NCI-H1694 treated with DMSO at 0.1 percent for 48 hours (cell line): Measurements from ENCODE around the gene ATP6V0A1.
A peak's percentile ranks its signal among the peaks of the same experiment; 100 is the strongest.
"Not testable (repeated sequence)": the region's sequence is repeated elsewhere in the genome, so short reads cannot be mapped to it uniquely, and the experiment has no call there.

Source experiments
- DNase-seq: peaks from one replicate; lab custom pipeline; 2025; lab: John Stamatoyannopoulos, UW

The ATP6V0A1 gene

DNA sequence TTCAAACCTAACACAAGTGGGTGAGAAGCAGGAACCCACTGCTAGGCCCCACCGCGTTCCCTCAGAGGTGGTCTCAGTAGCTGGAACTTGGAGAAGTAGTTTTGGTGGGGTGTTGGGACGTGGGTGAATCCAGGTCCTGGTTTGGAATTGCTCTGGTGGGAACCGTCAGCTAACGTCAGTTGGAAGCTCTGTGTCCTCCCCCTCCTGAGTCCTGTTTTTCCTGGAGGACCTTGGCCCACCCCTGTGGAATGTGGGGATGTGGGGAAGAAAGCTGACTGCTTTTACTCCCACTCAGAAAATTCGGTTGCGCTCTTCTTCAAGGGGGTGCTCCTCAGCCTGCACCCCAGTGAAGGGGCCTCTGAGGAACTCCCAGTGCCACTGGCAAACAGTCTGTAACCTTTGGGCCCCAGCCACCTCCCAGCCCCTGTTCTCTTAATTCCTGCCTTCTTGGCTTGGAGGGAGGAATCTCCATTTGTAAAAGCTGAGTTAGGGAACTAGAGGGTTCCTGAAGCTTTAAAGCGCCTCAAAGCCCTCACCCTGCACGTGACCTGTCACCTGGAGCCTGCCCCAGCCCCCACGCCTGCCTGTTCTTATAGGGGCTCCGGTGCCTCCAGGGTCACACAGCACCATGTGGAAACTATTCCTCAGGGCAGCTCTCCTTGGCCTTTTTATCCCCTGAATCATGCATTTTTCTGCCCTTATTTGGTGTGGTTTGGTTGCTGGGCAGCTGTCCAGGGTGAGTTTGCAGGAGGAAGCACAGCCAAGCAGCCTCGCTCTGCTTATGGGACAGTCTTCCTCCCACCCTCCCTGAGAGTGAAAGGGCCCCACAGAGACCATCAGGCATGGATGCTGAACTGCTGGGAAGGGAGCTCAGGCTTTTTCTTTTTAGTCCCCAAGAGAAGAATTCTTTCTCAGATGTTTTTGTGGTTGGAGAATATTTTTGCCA is 61.1 kb downstream of the ATP6V0A1 start:
- DNase-seq: no peak

DNA sequence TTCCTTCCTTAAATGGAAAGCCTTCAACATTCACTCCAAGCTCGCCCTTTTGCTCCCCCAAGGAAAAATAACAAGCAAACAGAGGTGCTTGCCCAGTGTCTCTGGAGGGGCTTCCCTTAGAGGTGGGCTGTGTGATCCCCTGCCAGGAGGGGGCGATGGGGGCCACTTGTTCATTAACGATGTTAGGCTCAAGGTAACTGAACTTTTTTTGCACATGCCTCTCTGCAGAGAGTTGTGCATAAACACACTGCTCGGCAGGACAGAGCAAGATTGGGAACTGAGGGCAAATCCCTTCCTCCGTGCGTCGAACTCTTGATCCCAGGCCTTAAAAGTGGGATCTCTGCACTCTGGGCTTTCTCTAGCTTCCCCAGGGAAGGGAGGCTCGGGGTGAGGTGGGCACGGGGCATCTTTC is 61.9 kb downstream of the ATP6V0A1 start:
- no peak for DNase-seq

DNA sequence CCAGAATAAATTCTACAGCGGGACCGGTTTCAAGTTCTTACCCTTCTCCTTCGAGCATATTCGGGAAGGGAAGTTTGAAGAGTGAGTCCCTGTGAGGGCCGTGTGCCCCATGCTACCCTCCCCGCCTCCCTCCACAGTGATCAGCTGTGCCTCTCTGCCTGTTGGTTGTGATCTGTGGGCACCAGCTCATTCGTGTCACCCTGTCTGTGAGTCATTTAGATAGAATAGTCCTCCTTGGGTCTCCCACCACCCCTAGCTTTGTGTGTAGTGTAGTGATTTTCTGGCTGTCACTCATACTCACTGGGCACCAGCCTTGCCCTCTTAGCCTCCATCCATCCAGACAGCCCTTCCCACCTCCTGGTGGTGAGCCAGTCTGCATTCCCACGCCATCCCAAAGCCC is 62.4 kb downstream of the ATP6V0A1 start:
- no peak for DNase-seq

DNA sequence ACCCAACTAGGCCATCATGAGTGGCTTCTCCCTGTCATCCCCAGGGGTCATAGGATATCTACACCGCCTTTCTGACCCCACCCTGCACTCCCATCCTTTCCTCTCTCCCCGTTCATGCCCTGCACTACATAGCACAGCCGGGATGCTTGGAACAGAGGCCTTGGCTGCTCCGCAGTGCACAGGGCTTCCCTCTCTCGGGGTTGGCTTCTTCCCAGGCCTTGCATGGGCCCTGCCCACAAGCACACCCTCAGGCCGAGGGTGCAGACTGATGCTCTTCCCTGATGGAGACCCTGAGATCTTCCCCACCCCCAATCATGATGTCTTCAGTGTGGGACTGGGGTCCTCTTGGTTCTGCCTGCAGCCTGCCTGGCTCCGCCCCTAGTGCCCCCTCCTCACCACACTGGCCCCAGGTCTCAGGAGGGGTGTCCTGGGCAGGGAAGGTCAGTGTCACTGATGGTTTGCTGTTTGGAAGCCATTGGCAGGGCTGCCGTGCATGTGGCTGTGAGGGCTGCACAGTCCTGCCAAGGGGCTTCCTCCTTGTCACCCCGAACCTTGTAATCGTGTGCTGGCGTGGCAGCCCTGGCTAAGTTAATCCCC is 63.1 kb downstream of the ATP6V0A1 start:
- DNase-seq: no peak

DNA sequence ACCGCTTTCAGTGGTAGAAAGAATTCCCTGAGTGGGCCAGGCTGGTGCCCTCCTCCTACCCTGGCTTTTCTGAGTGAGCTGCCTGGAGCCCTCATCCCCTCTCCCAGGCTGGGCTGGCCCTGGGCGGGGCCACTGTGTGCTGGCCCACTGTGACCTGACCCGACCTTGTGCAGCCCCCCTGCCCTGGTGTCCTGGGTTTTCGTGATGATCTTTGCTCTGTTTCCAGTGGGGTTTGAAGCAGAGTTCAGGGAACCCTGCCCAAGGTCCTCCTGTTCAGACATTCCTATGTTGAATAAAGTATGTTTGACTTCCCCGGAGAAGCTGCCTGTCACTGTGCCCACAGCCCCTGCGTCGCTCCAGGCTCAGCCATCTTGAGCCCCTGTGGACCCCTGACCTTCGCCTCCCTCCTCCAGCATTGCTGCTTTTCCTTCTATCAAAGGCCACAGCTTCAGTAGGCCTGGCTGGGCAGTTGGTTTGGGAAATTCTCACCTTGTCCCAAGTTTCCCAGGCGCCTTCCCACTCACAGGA is 63.6 kb downstream of the ATP6V0A1 start:
- DNase-seq: no peak

DNA sequence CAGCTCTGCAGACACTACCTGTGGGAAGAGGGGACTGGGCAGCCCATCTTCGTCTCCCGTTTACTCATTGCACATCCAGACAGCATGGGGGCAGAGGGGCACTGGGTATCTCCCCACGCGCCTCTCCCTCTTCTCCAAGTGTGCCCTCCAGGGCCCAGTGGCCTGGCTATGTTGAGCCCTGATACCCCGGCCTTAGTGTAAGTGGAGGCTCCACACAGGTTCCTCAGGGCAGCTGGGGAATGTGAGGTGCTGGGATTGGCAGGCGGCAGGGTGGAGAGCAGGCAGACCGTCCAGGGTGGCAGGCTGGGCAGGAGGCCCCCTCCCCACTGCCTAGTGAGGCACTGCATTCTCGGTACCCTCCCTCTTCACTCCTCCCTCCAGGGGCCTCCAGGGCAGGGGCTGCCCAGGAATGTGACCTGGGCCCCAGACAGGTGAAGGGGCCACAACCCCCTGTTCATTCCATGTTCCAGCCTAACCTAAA is 64.2 kb downstream of the ATP6V0A1 start:
- no peak for DNase-seq

DNA sequence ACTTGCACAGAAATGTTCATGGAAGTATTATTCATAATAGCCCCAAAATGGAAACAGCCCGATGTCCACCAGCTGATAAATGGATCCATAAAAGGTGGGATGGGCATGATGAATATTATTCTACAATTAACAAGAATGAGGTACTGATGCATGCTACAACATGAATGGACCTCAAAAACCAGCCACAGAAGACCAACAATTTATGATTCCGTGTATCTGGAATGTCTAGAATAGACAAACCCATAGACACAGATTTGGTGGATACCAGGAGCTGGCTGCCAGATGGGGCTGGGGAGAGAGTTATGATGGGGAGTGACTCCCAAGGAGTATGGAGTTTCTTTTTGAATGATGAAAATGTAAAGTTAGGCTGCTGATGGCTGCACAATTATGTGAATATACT is 66.5 kb downstream of the ATP6V0A1 start:
- no peak for DNase-seq

DNA sequence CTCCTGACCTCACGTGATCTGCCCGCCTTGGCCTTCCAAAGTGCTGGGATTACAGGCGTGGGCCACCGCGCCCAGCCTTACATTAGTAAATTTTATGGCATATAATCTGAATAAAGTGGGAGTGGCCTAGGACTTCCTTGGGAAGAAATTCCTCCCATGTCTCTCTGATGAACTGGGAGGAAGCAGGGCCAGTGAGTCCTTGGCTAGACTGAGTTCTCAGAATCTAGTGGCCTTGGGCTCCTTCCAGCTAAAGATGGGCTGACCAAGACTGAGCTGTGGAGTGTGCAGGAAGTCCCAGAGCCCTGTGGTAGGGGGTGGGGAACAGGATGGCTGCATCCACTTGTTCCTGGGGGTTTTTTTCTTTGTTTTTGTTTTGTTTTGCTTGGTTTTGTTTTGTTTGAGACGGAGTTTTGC is 67.4 kb downstream of the ATP6V0A1 start:
- no peak for DNase-seq

DNA sequence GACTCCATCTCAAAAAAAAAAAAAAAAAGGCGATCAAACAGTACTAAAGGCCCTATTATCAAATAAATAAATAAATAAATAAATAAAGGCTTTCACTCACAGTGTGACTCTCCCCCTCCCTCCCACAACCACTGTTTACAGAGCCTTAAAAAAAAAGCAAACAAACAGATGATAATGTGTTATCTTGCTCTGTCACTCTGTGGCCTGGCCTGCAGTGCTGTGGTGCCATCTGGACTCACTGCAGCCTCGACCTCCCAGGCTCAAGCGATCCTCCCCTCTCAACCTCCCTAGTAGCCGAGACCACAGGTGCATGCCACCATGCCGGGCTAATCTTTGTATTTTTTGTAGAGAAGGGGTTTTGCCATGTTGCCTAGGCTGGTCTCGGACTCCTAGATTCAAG is 69.3 kb downstream of the ATP6V0A1 start:
- no peak for DNase-seq

DNA sequence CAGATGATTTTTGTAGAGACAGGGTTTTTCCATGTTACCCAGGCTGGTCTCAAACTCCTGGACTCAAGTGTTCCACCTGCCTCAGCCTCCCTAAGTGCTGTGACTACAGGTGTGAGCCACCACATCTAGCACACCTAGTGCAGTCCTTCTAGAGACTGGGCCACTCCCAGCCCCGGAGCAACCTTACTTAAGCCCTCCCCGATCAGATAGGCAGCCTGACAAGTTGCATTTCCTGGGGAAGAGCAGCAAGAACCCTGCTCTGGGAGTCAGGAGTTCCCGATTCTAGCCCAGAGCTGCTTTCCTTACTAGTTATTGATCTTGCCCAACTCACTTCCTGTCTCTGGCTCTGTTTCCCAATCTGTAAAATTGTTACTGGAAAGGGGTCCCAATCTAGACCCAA is 70.4 kb downstream of the ATP6V0A1 start:
- no peak for DNase-seq

DNA sequence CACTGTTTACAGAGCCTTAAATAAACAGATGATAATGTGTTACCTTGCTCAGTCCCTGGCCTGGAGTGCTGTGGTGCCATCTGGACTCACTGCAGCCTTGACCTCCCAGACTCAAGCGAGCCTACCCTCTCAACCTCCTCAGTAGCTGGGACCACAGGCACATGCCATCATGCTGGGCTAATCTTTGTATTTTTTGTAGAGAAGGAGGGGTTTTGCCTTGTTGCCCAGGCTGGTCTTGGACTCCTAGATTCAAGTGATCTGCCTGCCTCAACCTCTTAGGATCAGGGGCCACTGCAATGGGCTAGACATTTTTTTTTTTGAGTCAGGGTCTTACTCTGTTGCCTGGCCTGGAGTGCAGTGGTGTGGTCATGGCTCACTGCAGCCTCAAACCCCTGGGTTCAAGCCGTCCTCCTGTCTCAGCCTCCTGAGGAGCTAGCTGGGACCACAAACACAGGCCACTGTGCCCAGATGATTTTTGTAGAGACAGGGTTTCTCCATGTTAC is 72.3 kb downstream of the ATP6V0A1 start:
- no peak for DNase-seq

DNA sequence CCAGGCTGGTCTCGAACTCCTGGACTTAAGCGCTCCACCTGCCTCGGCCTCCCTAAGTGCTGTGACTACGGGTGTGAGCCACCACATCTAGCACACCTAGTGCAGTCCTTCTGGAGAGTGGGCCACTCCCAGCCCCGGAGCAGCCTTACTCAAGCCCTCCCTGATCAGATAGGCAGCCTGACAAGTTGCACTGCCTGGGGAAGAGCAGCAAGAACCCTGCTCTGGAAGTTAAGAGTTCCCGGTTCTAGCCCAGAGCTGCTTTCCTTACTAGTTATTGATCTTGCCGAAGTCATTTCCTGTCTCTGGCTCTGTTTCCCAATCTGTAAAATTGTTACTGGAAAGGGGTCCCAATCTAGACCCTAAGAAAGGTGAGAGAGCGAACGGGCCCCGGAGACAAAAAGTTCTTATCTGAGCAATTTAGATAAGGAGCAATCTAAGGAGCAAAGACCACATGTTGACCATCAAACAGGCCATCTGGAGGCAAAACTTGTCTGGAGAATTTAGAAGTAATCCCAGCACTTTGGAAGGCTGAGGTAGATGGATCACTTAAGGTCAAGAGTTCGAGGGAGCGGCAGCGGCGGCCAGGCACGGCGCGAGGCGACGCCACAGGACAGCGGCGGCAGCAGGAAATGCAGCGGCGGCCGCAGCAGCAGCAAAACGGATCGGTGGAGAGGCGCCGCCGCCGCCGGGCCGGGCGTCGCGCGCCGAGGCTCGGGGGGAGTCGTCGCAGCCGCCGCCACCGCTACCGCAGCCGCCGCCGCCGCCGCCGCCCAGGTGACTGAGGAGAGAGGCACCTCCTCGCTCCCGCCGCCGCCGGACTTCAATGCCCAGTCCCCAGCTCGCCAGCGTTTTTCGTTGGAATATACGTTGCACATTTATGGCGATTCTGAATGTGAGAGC is 73.0 kb downstream of the ATP6V0A1 start:
- DNase-seq: peak; percentile 54

DNA sequence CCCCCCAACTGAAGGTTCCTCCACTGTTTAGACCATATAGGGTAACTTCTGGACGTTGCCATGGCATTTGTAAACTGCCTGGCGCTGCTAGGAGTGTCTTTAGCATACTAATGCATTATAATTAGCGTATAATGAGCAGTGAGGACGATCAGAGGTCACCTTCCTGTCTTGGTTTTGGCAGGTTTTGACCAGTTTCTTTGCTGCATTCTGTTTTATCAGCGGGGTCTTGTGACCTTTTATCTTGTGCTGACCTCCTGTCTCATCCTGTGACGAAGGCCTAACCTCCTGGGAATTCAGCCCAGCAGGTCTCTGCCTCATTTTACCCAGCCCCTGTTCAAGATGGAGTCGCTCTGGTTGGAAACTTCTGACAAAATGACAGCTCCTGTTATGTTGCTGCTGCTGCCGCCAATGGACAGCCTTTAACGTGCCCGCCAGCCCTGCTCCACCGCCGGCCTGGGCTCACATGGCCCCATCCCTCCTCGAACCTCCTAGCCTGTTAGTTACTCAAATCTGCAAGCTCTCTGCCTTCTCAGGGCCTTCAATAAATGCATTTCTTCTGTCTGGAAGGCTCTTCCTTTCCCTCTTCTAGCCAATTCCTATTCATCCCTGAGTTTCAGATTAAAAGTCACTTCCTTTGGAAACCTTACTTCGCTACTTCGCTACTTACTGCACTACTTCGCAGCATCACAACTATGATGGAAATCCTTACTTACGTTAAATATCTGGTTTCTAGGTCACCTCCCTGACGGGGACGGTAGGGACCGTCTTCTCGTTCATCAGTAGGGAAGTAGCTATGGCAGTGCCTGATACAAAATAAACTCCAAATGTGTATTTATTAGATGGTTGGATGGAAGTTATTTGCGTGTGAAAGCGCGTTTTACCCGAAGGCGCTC is 76.7 kb downstream of the ATP6V0A1 start:
- no peak for DNase-seq

DNA sequence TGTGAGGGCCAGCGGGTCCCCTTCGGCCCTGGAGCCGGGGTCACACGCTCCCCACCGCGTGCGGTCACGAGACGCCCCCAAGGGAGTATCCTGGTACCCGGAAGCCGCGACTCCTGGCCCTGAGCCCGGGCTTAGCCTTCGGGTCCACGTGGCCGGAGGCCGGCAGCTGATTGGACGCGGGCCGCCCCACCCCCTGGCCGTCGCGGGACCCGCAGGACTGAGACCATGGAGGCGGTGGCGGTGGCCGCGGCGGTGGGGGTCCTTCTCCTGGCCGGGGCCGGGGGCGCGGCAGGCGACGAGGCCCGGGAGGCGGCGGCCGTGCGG is 77.3 kb downstream of the ATP6V0A1 start, which contains the start of gene NAGLU:
Gene NAGLU (plus strand): TSS at position 194 of the 324 bp plus-strand sequence. CDS start 32 bp downstream, at position 226.
- peak; percentile 81 for DNase-seq

DNA sequence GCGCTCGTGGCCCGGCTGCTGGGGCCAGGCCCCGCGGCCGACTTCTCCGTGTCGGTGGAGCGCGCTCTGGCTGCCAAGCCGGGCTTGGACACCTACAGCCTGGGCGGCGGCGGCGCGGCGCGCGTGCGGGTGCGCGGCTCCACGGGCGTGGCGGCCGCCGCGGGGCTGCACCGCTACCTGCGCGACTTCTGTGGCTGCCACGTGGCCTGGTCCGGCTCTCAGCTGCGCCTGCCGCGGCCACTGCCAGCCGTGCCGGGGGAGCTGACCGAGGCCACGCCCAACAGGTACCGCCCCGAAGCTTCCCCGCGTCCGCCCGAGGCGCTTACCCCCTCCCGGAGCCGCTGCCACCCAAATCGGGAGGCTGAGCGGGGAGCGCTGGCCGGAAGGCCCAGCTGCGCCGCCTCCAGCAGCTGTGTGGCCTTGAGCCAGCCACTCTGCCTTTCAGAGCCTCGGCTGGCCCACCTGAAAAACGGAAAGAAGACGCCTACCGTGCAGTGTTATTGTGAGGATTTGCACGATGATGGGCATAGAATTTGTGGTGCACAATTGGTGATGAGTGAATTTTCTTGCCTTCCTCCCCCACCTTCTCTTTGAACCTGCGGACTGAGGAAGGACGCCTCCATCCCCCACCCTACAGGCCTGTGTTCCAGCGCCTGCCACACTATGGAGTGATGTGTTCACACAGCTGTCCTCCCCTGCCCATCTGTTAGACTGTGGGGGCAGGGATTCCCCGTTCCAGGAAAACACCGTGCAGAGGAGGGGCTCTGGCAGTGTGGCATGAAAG is 77.9 kb downstream of the ATP6V0A1 start:
- DNase-seq: peak; percentile 67

DNA sequence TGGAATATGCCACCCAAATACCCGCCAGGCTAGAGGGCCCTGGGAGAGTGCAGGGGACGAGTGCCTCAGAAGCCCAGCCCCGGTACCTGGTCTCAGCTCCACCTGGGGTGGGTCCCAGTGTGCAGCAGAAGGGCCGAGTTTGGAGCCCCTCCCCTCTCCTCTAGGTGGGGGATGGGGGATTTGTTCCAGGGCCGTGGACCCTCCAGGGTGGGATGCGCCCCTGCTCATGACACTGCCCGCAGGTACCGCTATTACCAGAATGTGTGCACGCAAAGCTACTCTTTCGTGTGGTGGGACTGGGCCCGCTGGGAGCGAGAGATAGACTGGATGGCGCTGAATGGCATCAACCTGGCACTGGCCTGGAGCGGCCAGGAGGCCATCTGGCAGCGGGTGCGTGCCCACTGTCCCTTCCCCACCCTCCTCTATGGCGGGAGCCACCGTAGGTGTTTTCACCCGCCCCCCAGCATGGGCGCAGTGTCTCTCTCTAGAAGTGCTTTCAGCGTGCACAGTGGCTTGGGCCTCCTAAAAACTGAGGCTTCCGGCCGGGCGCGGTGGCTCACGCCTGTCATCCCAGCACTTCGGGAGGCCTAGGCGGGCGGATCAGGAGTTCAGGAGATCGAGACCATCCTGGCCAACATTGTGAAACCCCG is 78.6 kb downstream of the ATP6V0A1 start:
- DNase-seq: no peak

DNA sequence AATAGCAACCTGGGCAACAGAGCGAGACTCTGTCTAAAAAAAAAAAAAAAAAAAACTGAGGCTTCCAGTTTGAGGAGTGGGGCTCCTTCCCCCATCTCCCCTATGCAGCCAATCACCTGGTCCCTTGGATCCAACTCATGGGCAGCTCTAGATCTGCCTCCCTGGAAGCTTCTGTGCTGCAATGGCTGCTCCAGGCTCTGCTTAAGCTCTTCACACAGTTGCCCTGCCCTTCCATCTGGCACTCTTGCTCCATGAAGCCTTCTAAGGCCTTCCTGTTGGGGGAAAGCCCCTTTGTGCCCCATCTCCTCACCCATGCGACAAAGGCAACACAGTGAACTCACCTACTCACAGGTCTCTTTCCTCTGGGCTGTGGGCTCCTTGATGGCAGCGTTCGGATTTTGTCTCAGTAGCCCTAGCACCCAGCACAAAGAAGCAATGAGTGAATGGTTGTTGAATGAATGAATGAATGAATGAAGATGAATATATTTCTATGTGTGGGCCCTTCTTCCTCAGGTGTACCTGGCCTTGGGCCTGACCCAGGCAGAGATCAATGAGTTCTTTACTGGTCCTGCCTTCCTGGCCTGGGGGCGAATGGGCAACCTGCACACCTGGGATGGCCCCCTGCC is 79.3 kb downstream of the ATP6V0A1 start:
- DNase-seq: no peak

DNA sequence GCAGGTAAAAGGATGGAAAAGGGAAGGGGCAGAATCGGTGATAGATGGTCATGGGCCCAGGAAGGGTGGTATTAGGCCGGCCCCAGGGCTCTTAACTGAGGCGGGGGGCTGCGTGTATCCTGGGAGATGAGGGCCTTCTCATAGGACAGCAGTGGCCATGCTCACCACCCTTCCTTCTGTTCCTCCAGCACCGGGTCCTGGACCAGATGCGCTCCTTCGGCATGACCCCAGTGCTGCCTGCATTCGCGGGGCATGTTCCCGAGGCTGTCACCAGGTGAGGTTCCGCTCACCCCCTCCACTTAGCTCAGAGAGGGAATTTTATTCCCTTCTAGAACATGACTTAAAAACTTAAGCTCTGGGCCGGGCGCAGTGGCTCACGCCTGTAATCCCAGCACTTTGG is 79.8 kb downstream of the ATP6V0A1 start:
- no peak for DNase-seq

DNA sequence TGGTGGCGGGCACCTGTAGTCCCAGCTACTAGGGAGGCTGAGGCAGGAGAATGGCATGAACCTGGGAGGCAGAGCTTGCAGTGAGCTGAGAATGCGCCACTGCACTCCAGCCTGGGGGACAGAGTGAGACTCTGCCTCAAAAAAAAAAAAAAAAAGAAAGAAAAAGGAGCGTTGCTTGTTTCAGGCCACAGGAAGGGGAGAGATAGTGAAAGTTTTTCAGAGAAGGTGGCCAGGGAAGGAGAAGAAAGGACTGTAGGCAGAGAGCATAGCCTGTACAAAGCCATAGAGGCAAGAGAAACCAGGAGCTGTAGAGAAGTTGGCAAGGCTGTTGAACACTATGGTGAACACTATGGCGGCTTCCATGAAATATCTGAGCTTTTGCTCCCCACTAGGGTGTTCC is 81.9 kb downstream of the ATP6V0A1 start:
- DNase-seq: not testable (repeated sequence)
